Amniotic stem cell (primary cell): ENCODE measurements around the gene PARN.
A peak's percentile ranks its signal among the peaks of the same experiment; 100 is the strongest.
"Not testable (repeated sequence)": the region's sequence is repeated elsewhere in the genome, so short reads cannot be mapped to it uniquely, and the experiment has no call there.

Source experiments
- DNase-seq: peaks from one replicate; lab custom pipeline; 2025; lab: John Stamatoyannopoulos, UW

The PARN gene, protein sequence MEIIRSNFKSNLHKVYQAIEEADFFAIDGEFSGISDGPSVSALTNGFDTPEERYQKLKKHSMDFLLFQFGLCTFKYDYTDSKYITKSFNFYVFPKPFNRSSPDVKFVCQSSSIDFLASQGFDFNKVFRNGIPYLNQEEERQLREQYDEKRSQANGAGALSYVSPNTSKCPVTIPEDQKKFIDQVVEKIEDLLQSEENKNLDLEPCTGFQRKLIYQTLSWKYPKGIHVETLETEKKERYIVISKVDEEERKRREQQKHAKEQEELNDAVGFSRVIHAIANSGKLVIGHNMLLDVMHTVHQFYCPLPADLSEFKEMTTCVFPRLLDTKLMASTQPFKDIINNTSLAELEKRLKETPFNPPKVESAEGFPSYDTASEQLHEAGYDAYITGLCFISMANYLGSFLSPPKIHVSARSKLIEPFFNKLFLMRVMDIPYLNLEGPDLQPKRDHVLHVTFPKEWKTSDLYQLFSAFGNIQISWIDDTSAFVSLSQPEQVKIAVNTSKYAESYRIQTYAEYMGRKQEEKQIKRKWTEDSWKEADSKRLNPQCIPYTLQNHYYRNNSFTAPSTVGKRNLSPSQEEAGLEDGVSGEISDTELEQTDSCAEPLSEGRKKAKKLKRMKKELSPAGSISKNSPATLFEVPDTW

DNA sequence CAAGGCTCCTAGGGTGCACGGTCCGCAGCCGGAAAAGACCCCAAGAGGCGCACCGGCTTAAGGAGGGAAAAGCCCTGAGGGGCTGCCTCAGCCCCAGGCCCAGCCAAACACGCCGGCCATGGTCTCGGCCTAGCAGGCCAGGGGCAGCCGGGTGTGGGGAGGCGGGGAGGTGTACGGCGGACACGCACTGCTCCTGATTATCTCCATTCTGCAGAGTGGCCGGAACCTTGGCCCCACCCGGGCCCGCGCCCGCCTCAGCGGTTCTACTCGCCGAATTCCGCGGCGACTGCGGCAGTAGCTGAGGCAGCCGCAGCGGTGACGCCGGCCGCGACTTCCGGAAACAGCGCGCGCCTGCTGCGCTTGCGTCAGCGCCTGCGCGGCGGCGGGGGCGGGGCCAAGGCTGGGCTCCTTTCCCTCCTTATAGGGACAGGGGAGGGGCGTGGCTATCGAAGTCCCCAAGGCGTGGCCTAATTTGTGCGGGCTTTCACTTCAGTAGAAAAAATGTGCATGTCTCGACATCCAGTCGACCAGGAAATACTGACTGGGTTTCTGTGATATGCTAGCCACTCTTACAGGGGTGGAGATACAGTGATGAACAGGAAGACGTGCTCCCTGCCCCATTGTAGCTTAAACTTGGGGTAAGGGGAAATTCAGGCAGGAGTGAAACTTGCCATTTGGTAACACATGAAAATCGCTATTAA, at the start of gene PARN:
TSS of gene PARN (minus strand) at position 342 of the 701 bp plus-strand sequence. CDS start at position 207, 135 bp downstream.
- DNase-seq = peak; percentile 92

DNA sequence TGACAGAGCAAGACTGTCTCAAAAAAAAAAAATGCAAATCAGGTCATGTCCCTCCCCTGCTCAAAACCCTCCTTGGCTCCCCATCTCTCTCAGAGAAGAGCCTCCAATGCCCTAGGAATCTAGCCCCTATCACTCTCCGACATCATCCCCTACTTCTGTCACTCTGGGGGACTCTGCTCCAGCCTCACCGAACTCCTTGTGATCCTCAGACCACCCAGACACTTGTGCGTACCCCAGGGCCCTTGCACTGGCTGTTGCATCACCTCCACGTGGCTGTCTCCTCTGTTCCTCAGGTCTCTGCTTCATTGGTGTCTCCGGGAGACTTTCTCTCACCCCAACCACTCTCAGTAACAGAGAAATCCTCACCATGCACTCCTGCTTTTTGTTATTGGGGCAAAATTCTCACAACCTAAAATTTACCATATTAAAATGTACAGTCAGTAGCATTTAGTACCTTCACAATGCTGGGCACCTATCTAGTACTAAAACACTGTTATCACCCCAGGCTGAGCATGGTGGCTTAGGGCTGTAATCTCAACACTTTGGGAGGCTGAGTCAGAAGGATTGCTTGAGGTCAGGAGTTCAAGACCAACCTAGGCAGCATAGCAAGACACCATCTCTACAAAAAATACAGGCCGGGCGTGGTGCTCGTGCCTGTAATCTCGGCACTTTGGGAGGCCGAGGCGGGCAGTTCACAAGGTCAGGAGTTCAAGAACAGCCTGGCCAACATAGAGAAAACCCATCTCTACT, 48.9 kb upstream of the PARN start:
- DNase-seq = no peak

DNA sequence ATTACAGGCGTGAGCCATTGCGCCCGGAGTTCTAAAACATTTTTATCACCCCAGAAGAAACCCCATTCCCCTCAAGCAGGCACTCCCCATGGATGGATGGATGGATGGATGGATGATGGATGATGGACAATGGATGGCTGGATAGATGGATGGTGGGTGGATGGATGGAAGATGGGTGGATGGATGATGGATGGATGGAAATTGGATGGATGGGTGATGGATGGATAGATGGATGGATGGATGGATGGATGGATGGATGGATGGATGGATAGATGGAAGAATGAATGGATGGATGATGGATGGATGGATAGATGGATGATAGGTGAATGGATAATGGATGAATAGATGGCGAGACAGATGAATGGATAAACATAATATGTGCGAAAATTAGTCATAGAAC, 47.6 kb upstream of the PARN start:
- DNase-seq = no peak

DNA sequence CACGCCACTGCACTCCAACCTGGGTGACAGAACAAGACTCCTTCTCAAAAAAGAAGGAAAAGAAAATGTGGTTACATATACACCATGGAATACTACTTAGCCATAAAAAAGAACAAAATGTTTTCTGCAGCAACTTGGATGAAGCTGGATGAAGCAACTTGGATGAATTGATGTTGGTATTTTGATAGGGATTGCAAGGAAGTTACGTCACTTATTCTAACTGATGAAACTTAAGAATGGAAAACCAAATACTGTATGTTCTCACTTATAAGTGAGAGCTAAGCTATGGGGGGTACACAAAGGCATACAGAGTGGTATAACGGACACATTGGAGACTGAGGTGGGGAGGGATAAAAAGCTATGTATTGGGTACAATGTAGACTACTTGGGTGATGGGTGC, 46.6 kb upstream of the PARN start:
- DNase-seq = no peak

DNA sequence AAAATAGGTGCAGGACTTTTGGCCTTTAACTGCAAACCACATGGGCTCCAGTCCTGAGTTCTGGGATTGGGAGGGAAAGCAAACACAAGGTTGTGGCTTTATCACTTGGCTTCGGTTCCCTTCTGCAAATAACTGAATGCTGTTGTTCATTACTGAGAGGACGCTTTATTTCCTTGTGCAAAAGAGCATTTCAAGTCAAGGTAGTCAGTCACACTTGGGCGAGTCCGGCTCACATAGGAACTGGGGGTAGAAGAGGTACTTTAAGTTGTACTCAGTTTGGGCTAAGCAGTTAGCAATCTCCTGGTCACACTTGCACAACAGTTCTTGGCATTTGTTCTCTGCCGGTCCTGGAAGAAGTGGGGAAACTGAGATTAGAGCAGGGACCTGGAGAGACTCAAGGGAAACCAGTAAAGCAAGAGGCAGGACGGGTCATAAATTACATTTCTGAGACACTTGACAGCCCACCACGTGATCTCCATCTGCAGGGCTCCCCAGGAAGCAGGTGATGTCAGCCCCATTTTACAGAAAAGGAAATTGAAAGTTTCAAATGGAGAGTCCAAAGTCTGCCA, 42.4 kb upstream of the PARN start:
- no peak for DNase-seq

DNA sequence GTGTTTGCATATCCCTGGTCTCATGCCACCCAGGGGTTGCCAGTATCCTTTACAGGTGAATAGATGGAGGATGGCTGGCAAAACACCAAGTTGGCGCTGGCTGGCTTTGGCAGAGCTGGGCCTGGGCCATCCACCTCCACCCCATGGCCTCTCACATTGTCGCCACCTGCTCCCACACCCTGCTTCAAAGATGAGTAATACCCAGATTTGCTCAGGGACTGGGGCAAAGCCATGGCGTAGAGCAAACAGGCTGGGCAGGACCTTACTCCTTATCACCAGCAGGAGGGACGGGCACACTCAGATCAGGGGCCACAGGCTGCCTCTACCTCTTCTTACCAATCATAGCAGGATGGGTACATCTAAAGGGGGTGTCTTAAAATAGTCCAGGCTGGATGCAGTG, 39.7 kb upstream of the PARN start:
- DNase-seq = no peak

DNA sequence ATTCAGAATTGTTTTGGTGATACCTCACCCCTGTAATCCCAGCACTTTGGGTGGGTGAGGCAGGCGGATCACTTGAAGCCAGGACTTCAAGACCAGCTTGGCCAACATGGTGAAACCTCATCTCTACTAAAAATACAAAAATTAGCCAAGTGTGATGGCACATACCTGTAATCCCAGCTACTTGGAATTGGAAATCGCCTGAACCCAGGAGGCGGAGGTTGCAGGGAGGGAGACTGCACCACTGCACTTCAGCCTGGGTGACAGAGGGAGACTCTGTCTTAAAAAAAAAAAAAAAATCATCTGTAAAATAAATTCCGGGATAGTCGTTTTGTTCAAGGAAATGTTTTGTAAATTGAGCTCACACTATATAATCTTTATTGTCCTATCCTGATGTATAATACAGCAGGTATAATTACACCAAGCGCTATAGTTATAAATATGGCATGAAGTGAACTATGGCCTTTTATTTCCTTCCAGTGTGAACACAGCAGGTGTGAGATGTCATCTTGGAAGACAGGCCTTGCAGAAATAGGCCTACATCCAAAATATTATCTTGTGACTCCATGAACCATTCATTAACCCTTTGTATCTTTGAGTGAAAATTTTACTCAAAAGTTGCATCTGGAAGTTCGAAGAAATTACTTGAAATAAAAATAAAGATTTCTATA, 38.6 kb upstream of the PARN start:
- DNase-seq = no peak

DNA sequence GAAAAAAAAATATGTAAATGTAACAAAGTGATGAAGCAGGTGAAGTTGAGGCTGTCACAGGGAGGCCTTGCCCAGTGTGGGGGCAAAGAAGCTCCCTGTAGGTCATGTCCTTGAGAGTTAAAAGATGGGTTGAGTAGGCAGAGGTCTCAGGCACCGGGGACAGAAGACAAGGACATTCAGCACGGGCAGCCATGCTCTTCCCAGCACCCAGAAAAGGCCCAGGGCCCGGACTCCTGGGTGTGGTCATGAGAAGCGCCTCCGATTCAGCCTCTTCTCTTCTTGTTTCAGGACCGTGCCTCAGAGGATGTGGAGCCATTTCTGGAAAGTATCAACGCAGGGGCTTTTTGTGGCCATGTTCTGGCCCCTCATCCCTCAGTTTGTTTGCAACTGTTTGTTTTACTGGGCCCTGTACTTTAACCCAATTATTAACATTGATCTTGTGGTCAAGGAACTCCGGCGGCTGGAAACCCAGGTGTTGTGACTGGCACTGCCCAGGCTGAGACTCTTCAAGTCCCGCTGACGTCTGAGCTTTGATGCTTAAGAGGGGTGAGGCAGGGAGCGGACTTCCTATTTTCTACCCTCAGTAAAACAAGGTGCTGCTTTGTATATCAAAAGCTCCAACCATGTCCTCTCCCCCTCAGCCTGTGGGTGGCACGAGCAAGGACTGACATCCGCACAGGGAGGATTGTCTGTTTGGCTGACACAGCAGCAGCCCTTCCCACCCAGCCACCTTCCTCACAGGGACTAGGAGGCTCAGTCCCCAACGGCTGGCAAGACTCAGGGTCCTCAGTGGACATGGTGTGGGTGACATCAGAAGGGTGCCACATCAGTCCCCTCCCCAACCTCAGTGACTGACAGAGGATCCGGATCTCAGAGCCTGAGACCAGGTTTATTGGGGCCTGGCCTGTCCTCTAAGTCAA, 37.5 kb upstream of the PARN start:
- DNase-seq = no peak

DNA sequence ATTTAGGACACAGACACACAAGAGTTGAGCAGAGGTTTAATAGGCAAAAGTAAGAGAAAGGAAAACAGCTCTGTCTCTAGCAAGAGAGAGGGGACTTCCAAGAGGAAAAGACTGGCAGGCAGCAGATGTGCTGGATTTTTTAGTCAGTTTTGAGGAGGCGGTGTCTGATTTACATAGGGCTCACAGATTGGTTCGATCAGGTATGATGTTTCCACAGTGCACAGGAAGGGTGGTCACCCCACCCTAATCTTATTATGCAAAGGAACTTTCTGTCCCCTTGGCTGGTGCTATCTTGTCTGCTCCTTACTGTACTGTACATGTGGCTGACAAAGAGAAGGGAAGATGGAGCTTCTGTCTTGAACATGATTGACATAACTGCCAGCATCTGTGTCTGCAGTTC, 28.0 kb upstream of the PARN start:
- DNase-seq = no peak

DNA sequence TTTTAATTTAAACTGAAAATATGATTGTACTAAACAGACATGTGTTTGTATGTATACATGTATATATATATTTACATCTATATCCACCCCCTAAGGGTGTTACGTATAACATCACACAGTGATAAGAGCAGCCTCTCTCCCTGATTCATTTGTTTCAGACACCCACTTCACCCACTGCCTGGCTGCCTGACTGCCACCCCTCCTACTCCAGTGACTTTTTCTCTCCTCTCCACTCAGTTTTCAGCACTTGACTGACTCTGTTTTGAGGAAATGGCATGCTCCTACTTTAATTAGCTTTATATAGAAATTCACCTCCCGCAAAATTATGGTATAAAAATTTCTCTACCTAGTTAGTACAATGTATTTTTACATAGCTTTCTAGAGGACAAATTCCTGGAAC, 22.7 kb upstream of the PARN start:
- DNase-seq = no peak

DNA sequence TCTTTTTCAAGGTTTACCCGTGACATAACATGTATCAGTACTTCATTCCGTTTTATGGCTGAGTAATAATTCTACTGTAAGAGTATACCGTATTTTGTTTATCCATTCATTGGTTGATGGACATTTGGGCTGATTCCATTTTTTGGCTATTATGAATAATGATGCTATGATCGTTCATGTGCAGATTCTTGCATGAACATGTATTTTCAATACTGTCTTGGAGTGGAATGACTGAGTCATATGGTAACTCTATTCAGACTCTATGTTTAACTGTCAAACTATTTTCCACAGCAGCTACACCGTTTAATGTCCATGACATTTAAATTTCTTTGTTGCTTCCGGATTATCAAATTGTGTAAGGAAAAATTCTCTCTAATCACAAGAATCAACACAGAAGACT, 20.6 kb upstream of the PARN start:
- DNase-seq = no peak

DNA sequence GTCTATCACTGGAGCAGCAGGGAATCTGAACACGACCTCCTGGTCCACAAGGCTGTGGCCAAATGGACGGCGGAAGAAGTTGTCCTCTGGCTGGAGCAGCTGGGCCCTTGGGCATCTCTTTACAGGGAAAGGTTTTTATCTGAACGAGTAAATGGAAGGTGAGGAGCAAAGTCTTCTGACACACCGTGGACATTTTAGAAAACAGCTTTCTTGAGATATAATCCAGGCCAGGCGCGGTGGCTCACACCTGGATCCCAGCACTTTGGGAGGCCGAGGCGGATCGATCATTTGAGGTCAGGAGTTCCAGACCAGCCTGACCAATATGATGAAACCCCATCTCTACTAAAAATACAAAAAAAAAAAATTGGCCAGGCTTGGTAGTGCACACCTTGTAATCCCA, 19.8 kb upstream of the PARN start:
- DNase-seq = no peak

DNA sequence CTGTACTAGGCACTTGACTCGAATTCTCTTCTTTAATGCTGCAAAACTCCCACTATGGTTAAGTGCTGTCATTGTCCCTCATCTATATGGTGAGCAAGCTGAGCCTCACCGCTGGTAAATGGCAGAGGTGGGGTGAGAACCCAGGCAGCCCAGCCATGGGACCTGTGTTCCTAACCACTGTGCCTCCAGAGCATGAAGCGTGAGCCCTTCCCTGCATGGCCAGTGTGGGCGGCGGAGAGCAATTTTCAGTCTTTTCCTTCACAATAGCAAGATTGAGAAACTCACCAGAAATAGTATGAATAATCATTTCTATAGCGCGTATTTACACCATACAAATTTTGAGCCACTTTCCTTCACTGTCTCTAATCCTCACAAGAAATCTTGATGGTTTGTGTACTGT, 11.9 kb upstream of the PARN start:
- no peak for DNase-seq

DNA sequence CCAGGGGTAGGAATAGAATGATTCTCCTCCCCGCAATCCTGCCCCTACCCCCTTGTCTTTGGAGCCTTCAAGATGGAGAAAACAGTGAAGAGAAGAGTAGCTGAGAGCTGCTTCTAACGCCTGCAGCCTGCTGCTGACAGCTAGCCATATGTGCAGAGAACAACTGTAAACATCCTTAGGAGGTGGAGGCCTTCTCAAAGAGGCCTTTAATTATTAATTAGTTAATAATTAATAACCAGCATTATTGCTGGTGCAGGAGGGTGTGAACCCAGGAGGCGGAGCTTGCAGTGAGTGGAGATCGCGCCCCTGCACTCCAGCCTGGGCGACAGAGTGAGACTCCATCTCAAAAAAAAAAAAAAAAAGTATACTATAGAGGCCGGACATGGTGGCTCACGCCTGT, 11.1 kb upstream of the PARN start:
- DNase-seq = no peak

DNA sequence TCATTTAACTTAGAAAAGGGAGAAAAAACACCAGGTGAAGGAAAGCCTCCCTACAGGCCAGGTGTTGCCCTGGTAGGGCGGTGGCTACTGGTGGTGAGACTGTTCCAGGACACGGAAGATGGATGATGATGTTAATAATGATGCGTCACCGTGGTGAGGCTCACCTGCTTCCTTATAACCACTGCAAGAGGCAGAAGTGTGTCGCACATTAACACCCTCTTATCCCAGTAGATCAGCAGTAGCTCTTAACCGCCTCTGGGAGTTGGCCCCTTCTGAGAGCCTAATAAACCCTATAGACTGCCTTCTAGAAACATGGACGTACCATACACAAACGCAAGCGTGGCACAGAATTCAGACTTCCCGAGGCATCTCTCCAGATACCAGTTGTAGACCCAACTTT, 10.5 kb upstream of the PARN start:
- no peak for DNase-seq

DNA sequence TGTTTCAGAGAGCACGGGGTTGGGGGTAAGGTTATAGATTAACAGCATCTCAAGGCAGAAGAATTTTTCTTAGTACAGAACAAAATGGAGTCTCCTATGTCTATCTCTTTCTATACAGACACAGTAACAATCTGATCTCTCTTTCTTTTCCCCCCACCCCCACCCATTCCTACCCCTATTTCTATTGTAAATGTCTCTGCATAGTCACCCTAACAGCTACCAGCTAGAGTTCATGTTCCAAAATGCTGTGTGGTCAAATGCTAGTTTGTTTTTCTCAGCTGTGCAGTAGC, 6.8 kb upstream of the PARN start:
- DNase-seq = not testable (repeated sequence)

DNA sequence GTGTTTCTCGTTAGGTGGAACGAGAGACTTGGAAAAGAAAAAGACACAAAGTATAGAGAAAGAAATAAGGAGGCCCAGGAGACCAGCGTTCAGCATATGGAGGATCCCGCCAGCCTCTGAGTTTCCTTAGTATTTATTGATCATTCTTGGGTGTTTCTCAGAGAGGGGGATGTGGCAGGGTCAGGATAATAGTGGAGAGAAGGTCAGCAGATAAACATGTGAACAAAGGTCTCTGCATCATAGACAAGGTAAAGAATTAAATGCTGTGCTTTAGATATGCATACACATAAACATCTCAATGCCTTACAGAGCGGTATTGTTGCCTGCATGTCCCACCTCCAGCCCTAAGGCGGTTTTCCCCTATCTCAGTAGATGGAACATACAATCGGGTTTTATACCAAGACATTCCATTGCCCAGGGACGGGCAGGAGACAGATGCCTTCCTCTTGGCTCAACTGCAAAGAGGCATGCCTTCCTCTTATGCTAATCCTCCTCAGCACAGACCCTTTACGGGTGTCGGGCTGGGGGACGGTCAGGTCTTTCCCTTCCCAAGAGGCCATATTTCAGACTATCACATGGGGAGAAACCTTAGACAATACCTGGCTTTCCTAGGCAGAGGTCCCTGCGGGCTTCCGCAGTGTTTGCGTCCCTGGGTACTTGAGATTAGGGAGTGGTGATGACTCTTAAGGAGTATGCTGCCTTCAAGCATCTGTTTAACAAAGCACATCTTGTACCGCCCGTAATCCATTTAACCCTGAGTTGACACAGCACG, 6.3 kb upstream of the PARN start:
- DNase-seq = not testable (repeated sequence)

DNA sequence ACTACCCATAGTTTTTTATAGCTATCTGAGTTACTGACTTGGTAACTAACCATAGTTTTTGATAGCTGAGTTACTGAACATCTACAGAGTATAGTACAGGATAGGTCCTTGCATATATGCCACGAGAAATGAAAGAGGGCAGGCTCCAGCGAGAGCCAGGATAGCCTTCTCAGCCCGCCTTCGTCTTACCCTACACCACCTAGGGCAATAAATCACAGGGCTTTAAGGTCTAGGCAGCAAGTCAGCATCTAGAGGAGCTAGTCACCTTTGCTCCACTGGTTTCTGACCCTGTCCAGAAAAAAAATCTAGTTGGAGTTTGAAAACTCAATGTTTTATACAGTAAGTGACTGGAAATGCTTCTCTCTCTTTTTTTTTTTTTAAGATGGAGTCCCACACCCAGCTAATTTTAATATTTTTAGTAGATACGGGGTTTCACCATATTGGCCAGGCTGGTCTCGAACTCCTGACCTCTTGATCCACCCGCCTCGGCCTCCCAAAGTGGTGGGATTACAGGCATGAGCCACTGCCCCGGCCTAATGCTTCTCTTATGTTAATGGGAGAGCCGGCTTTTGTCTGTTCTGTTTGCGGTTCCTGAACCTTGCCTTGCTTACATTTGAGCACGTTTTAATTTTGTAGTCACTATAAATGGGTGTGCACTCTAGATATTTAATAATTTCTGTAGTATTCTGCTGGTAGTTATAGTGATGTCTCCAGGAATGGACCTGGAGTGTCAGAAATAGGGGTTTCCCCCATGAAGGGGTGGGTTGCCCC, 5.5 kb upstream of the PARN start:
- DNase-seq = no peak

DNA sequence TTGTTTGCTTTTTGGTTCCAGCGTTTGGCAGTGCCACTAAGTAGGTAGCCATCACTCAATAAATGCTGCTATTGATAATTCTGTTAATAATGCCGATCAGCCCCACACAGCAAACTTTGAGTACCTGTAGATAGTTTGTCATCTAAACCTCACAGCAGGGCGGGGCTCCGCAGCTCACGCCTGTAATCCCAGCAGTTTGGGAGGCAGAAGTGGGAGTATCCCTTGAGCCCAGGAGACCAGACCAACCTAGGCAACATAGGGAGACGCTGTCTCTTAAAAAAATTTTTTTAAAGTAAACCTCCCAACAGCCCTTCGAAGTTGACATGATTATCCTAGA, 4.3 kb upstream of the PARN start:
- no peak for DNase-seq
